GM21737 (cell line): Measurements from ENCODE around the gene DHX40.
"Not testable (repeated sequence)": the region's sequence is repeated elsewhere in the genome, so short reads cannot be mapped to it uniquely, and the experiment has no call there.

ENCODE experiments used
- ATAC-seq: cut with Tn5 transposase; IDR thresholded peaks from one replicate; pipeline ENCODE4 v1.9.1; 2021; ENCODE audit warnings: mild to moderate bottlenecking, moderate library complexity; ENCODE audit not compliant: unreplicated experiment

DHX40 gene

GRCh38 chr17:59627770-59628171, 62.4 kb downstream of the DHX40 start:
- no peak for ATAC-seq

GRCh38 chr17:59629174-59629573, 63.8 kb downstream of the DHX40 start:
- ATAC-seq, result no peak

- ATAC-seq, result no peak
Observed at GRCh38 chr17:59631276-59631675, 65.9 kb downstream of the DHX40 start.

- ATAC-seq, result no peak
Observed at GRCh38 chr17:59632398-59632797, 67.0 kb downstream of the DHX40 start.

- no peak for ATAC-seq
Observed at GRCh38 chr17:59633658-59634359, 68.4 kb downstream of the DHX40 start.

GRCh38 chr17:59634632-59635541, 69.5 kb downstream of the DHX40 start:
- peak; percentile 59 for ATAC-seq

- ATAC-seq, result no peak
Observed at GRCh38 chr17:59637611-59638310, 72.4 kb downstream of the DHX40 start.

GRCh38 chr17:59638553-59638952, 73.1 kb downstream of the DHX40 start:
- ATAC-seq, result no peak

GRCh38 chr17:59641799-59642484, 76.5 kb downstream of the DHX40 start:
- peak; percentile 89 for ATAC-seq

- no peak for ATAC-seq
Observed at GRCh38 chr17:59642565-59642964, 77.2 kb downstream of the DHX40 start.

- no peak for ATAC-seq
Observed at GRCh38 chr17:59643159-59644140, 78.0 kb downstream of the DHX40 start.

- ATAC-seq, result no peak
Observed at GRCh38 chr17:59647288-59647687, 81.9 kb downstream of the DHX40 start.

- ATAC-seq, result no peak
Observed at GRCh38 chr17:59649886-59650285, 84.5 kb downstream of the DHX40 start.

- ATAC-seq, result no peak
Observed at GRCh38 chr17:59650642-59651041, 85.2 kb downstream of the DHX40 start.

GRCh38 chr17:59651346-59651745, 85.9 kb downstream of the DHX40 start:
- no peak for ATAC-seq

- ATAC-seq, result no peak
Observed at GRCh38 chr17:59652119-59652518, 86.7 kb downstream of the DHX40 start.

- not testable (repeated sequence) for ATAC-seq
Observed at GRCh38 chr17:59656624-59657023, 91.2 kb downstream of the DHX40 start.
